ENCODE results near the gene MYO1B. TPM values are rescaled to one million over a fixed set of nuclear protein-coding genes. Genes with fewer than 3 reads are reported as not detected.

Gene MYO1B
- total and polyA plus RNA-seq, 2 of the 8 experiments (the other 6 are each of a cell fraction or from before 2014, with no cell fraction given) = 15.5 to 61.2 TPM

GRCh38 chr2:191349990-191350389 is 104.8 kb downstream of the MYO1B start:
- no peak overlapping the region for H3K56ac ChIP-seq (replicated peaks; ENCODE audit: insufficient read length, low read depth, low read length)
- H3K4me1 ChIP-seq (replicated peaks in 1 of 4; ENCODE audit: control insufficient read depth in 3 of 4, insufficient read depth in 4 of 4, low read length in 3 of 4) = no peaks in the 10 kb centered on the region
- no peak overlapping the region for H2AK5ac ChIP-seq (ENCODE audit: low read depth, low read length)
- H3K79me1 ChIP-seq (ENCODE audit: low read depth, low read length) = no peaks in the 10 kb centered on the region
- H2BK12ac ChIP-seq (ENCODE audit: low read depth, low read length) = no peak overlapping the region
- no peak overlapping the region for H3K18ac ChIP-seq (ENCODE audit: extremely low read depth, low read length)
- no peak overlapping the region for H3K4ac ChIP-seq (replicated peaks; ENCODE audit: insufficient read length, low read depth, low read length)
- H2BK20ac ChIP-seq (ENCODE audit: low read length) = no peak overlapping the region
- no peak overlapping the region for H4K91ac ChIP-seq (replicated peaks; ENCODE audit: insufficient read length, low read length)
- H3K23me2 ChIP-seq (ENCODE audit: low read depth, low read length) = no peaks in the 10 kb centered on the region
- H2BK120ac ChIP-seq (replicated peaks; ENCODE audit: low read depth, low read length) = no peak overlapping the region
- H4K8ac ChIP-seq (ENCODE audit: extremely low read depth, insufficient read depth, low read length) = no peak overlapping the region
- peaks cover 0 to 1% (median 0%) of the 10 kb centered on the region in 4 experiments; a peak in 1 of 7 replicates for H3K27me3 ChIP-seq (replicated peaks in 1 of 4; ENCODE audit: control insufficient read depth in 3 of 4, extremely low read depth in 1 of 4, insufficient read depth in 3 of 4, low read length in 3 of 4)
- POLR2A ChIA-PET (ENCODE audit: partially characterized antibody) = no interaction called here
- H3K4me3 ChIP-seq (ENCODE audit: extremely low read depth in 1 of 4, insufficient read depth in 2 of 4, low read depth in 3 of 4, low read length in 4 of 4) = no peak overlapping the region
- H3K9me3 ChIP-seq (ENCODE audit: insufficient read depth in 2 of 2, low read depth in 1 of 2, low read length in 1 of 2) = peaks cover 0 to 5% of the 10 kb centered on the region in 2 experiments; a peak in 2 of 4 replicates
- FAIRE-seq (no peak), DNase-seq (ENCODE audit: low read depth in 1 of 2, low spot score in 2 of 2) (no peak)
- no peak overlapping the region for H3K4me2 ChIP-seq (ENCODE audit: insufficient read depth in 1 of 2, low read depth in 2 of 2, low read length in 2 of 2)
- WGBS, 2 experiments (ENCODE audit: extremely low coverage in 1 of 2, insufficient coverage in 1 of 2, insufficient read length in 1 of 2, insufficient replicate concordance in 2 of 2, low coverage in 1 of 2, low lambda C conversion rate in 2 of 2, missing lambda C conversion rate in 1 of 2) = 88% methylated on average over 2 of the region's 2 CpGs; no CpG with 5 or more reads in 1 of the 2 experiments
- H3K79me2 ChIP-seq (ENCODE audit: control insufficient read depth in 1 of 2, insufficient read depth in 2 of 2, low read length in 2 of 2) = no peaks in the 10 kb centered on the region
- no peak overlapping the region for H2BK5ac ChIP-seq (ENCODE audit: low read depth, low read length)
- no peak overlapping the region for H3K14ac ChIP-seq (ENCODE audit: insufficient read length)
- H3K36me3 ChIP-seq (ENCODE audit: control insufficient read depth in 2 of 4, insufficient read depth in 4 of 4, low read length in 3 of 4) = peaks cover 0 to 23% (median 4%) of the 10 kb centered on the region in 4 experiments; a peak in 4 of 8 replicates
- no peaks in the 10 kb centered on the region for H4K20me1 ChIP-seq (replicated peaks in 1 of 2; ENCODE audit: control insufficient read depth in 1 of 2, insufficient read depth in 2 of 2, low read length in 2 of 2)
- no peak overlapping the region for H3K9ac ChIP-seq (replicated peaks in 1 of 4; ENCODE audit: extremely low read depth in 1 of 4, low read depth in 3 of 4, low read length in 3 of 4)
- no peak overlapping the region for H2AFZ ChIP-seq (ENCODE audit: low read length)
- no peak overlapping the region for H3K23ac ChIP-seq (ENCODE audit: insufficient read length)
- no peak overlapping the region for H4K5ac ChIP-seq (ENCODE audit: insufficient read length, low read depth, low read length)
- CTCF ChIA-PET (ENCODE audit: partially characterized antibody) = no interaction called here
- no peak overlapping the region for H2BK15ac ChIP-seq (ENCODE audit: low read length)
- H3K27ac ChIP-seq (ENCODE audit: low read depth, low read length) = no peak overlapping the region
- TF ChIP-seq NANOG (IDR thresholded peaks at IDR 0.05; ENCODE audit: insufficient read depth, low read depth, low read length, poor library complexity, severe bottlenecking) = no peak
- no peak for TF ChIP-seq KDM5A (IDR thresholded peaks at IDR 0.05; ENCODE audit: low read length)
- no peak for TF ChIP-seq SRF (IDR thresholded peaks at IDR 0.05; ENCODE audit: low read depth, low read length)
- TF ChIP-seq RAD21 (IDR thresholded peaks at IDR 0.05 in 1 of 2, conservative IDR thresholded peaks at IDR 0.05 in 1 of 2; ENCODE audit: low read depth in 2 of 2, low read length in 2 of 2) = no peak
- TF ChIP-seq GTF2F1 (IDR thresholded peaks at IDR 0.05; ENCODE audit: borderline replicate concordance, low read depth, low read length) = no peak
- TF ChIP-seq RXRA (IDR thresholded peaks at IDR 0.05; ENCODE audit: insufficient read depth, low read depth, low read length) = no peak
- no peak for TF ChIP-seq GABPA (IDR thresholded peaks at IDR 0.05; ENCODE audit: borderline replicate concordance, insufficient read depth, low read length)
- TF ChIP-seq CREB1 (IDR thresholded peaks at IDR 0.05) = no peak
- no peak for TF ChIP-seq RFX5 (IDR thresholded peaks at IDR 0.05; ENCODE audit: borderline replicate concordance, low read depth, low read length)
- TF ChIP-seq CBX5 (IDR thresholded peaks at IDR 0.05; ENCODE audit: low read depth, low read length) = no peak
- no peak for TF ChIP-seq ATF3 (IDR thresholded peaks at IDR 0.05; ENCODE audit: insufficient read depth, low read depth, low read length)
- no peak for TF ChIP-seq FOSL1 (IDR thresholded peaks at IDR 0.05; ENCODE audit: insufficient read depth, low read depth, low read length)
- no peak for TF ChIP-seq EZH2 (IDR thresholded peaks at IDR 0.05; ENCODE audit: low read depth, low read length, severe bottlenecking)

Data from H1 (cell line).